ENCODE data around the gene XYLB. TPM values are rescaled to one million over a fixed set of nuclear protein-coding genes. Genes with fewer than 3 reads are reported as not detected.

Gene XYLB
- total and polyA plus RNA-seq, 2 of the 13 experiments (the other 11 are each of a cell fraction or from before 2014, with no cell fraction given) = 25.9 to 30.0 TPM

- TF ChIP-seq ZHX1 (CRISPR knock-in tag; IDR thresholded peaks at IDR 0.05; ENCODE audit: low read depth) (0 out of 2 replicates have a peak, but pooled peaks have one; percentile 72), SOX6 (IDR thresholded peaks at IDR 0.05) (no peak), SOX6 (CRISPR knock-in tag; IDR thresholded peaks at IDR 0.05) (peak; percentile 57), NR2F2 (IDR thresholded peaks at IDR 0.05; ENCODE audit: borderline replicate concordance, low read depth) (0 out of 2 replicates have a peak, but pooled peaks have one; percentile 10), THAP8 (CRISPR knock-in tag; IDR thresholded peaks at IDR 0.05; ENCODE audit: borderline replicate concordance) (no peak), IRF9 (CRISPR knock-in tag; IDR thresholded peaks at IDR 0.05; ENCODE audit: borderline replicate concordance) (no peak), ZNF687 (CRISPR knock-in tag; IDR thresholded peaks at IDR 0.05) (peak; percentile 64), HOMEZ (CRISPR knock-in tag; IDR thresholded peaks at IDR 0.05; ENCODE audit: low read depth) (0 out of 2 replicates have a peak, but pooled peaks have one; percentile 53), NR1H2 (CRISPR knock-in tag; IDR thresholded peaks at IDR 0.05; ENCODE audit: borderline replicate concordance, low read depth) (no peak), CENPX (CRISPR knock-in tag; IDR thresholded peaks at IDR 0.05) (no peak), HIC2 (CRISPR knock-in tag; IDR thresholded peaks at IDR 0.05; ENCODE audit: low read depth) (peak; percentile 19; the same call in 1 of the 2 replicates), CCDC6 (CRISPR knock-in tag; IDR thresholded peaks at IDR 0.05) (no peak), HNF4A (CRISPR knock-in tag; IDR thresholded peaks at IDR 0.05) (peak; percentile 96), ZNF749 (CRISPR knock-in tag; IDR thresholded peaks at IDR 0.05; ENCODE audit: borderline replicate concordance) (no peak), ZFYVE20 (CRISPR knock-in tag; IDR thresholded peaks at IDR 0.05; ENCODE audit: borderline replicate concordance, low read depth) (no peak)
Measured at GRCh38 chr3:38347421-38348200, 1.0 kb downstream of the XYLB start (continued).

Data from HepG2 (cell line).